ENCODE data around the gene CTPS1. TPM values are rescaled to one million over a fixed set of nuclear protein-coding genes. Genes with fewer than 3 reads are reported as not detected.

CTPS1 gene
- total RNA-seq, 1 donor from 2014 or later, result 91.4 TPM

DNA sequence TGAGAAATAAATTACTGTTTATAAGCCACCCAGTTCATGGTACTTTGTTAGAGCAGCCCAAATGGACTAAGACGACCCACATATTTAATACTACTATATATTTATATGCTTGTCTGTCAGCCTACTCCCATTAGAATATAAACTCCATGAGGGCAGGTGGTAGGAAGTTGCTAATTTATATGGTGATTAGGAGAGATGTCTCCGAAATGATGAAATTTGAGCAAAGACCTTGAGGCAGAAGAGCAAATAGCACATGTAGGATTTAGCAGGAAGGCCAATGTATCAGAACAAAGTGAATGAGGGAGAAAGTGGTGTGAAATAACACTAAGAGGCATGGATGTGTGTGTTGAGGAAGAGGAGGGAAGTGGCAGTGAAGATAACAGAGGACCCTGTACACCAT lies 52.7 kb downstream of the CTPS1 start:
- peaks cover 13% of the 10 kb centered on the region for H3K36me3 ChIP-seq (ENCODE audit: insufficient read depth, low read length)
- DNase-seq (ENCODE audit: low read depth) (no peak), FAIRE-seq (no peak)
- H3K27me3 Mint-ChIP-seq (ENCODE audit: low read depth, unreplicated experiment), result no peaks in the 10 kb centered on the region
- no peaks in the 10 kb centered on the region for H4K20me1 ChIP-seq (ENCODE audit: insufficient read depth, low read length)
- no peaks in the 10 kb centered on the region for H3K27me3 ChIP-seq (ENCODE audit: insufficient read depth, low read length)
- no peak overlapping the region for H3K9ac ChIP-seq (ENCODE audit: low read length)
- H3K27ac ChIP-seq (ENCODE audit: low read depth, low read length), result no peak overlapping the region
- H3K4me1 ChIP-seq (ENCODE audit: insufficient read depth, low read length), result no peaks in the 10 kb centered on the region
- TF ChIP-seq, protein P1, sequence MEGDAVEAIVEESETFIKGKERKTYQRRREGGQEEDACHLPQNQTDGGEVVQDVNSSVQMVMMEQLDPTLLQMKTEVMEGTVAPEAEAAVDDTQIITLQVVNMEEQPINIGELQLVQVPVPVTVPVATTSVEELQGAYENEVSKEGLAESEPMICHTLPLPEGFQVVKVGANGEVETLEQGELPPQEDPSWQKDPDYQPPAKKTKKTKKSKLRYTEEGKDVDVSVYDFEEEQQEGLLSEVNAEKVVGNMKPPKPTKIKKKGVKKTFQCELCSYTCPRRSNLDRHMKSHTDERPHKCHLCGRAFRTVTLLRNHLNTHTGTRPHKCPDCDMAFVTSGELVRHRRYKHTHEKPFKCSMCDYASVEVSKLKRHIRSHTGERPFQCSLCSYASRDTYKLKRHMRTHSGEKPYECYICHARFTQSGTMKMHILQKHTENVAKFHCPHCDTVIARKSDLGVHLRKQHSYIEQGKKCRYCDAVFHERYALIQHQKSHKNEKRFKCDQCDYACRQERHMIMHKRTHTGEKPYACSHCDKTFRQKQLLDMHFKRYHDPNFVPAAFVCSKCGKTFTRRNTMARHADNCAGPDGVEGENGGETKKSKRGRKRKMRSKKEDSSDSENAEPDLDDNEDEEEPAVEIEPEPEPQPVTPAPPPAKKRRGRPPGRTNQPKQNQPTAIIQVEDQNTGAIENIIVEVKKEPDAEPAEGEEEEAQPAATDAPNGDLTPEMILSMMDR (IDR thresholded peaks at IDR 0.05; ENCODE audit: insufficient read depth, low read depth, low read length), result no peak
- TF ChIP-seq EZH2 (IDR thresholded peaks at IDR 0.05; ENCODE audit: insufficient read depth, low read length), result no peak
- H3K27ac Mint-ChIP-seq (ENCODE audit: unreplicated experiment), result no peak overlapping the region
- no peak overlapping the region for H3K4me2 ChIP-seq (ENCODE audit: low read length)
- no peak overlapping the region for H3K4me3 ChIP-seq (ENCODE audit: insufficient read depth, low read depth, low read length)
- no peaks in the 10 kb centered on the region for H3K79me2 ChIP-seq (ENCODE audit: insufficient read depth, low read length)
- H3K9me3 Mint-ChIP-seq (ENCODE audit: unreplicated experiment), result no peaks in the 10 kb centered on the region
- no peaks in the 10 kb centered on the region for H3K9me3 ChIP-seq (ENCODE audit: insufficient read depth, low read depth, low read length)
- peaks cover 25% of the 10 kb centered on the region for H3K36me3 Mint-ChIP-seq (ENCODE audit: low read depth, unreplicated experiment)
- peaks cover 3% of the 10 kb centered on the region for H3K4me1 Mint-ChIP-seq (ENCODE audit: low read depth, unreplicated experiment)
- no peak overlapping the region for H3K4me3 Mint-ChIP-seq (ENCODE audit: unreplicated experiment)
- no peak overlapping the region for H2AFZ ChIP-seq (ENCODE audit: low read depth, low read length)

DNA sequence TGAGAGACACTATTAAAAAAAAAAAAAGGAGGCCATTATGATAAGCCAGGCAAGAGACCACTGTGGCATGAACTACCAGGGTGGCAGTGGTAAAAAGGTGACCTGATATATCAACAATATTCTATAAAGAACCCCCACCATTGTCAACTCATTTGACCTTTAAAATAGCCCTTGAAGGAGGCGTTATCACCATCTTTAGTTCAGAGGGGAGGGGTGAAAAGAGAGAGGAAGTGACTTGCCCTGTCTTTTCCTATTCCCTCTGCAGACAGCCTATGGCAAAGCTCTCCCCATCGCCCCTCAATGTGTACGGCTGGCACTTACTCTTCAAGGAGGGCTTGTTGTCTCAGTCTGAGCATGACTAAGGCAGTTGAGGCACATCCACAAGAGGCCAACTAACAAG lies 53.8 kb downstream of the CTPS1 start:
- no peak for FAIRE-seq
- Histone ChIP-seq H3K27me3 (ENCODE audit: insufficient read depth, low read length) (no peaks in the 10 kb centered on the region), H3K27ac (ENCODE audit: low read depth, low read length) (no peak overlapping the region), H3K4me3 (ENCODE audit: insufficient read depth, low read depth, low read length) (no peak overlapping the region), H3K4me2 (ENCODE audit: low read length) (no peak overlapping the region), H2AFZ (ENCODE audit: low read depth, low read length) (no peak overlapping the region), H3K36me3 (ENCODE audit: insufficient read depth, low read length) (peaks cover 11% of the 10 kb centered on the region), H3K9ac (ENCODE audit: low read length) (no peak overlapping the region), H3K4me1 (ENCODE audit: insufficient read depth, low read length) (no peaks in the 10 kb centered on the region), H3K79me2 (ENCODE audit: insufficient read depth, low read length) (no peaks in the 10 kb centered on the region), H3K9me3 (ENCODE audit: insufficient read depth, low read depth, low read length) (no peaks in the 10 kb centered on the region), H4K20me1 (ENCODE audit: insufficient read depth, low read length) (no peaks in the 10 kb centered on the region)
- Mint-ChIP-seq H3K4me1 (ENCODE audit: low read depth, unreplicated experiment) (peaks cover 3% of the 10 kb centered on the region), H3K27ac (ENCODE audit: unreplicated experiment) (no peak overlapping the region), H3K36me3 (ENCODE audit: low read depth, unreplicated experiment) (peaks cover 21% of the 10 kb centered on the region), H3K27me3 (ENCODE audit: low read depth, unreplicated experiment) (no peaks in the 10 kb centered on the region), H3K4me3 (ENCODE audit: unreplicated experiment) (no peak overlapping the region), H3K9me3 (ENCODE audit: unreplicated experiment) (no peaks in the 10 kb centered on the region)
- TF ChIP-seq EZH2 (IDR thresholded peaks at IDR 0.05; ENCODE audit: insufficient read depth, low read length), result no peak
- TF ChIP-seq, protein P1 (IDR thresholded peaks at IDR 0.05; ENCODE audit: insufficient read depth, low read depth, low read length), result no peak
- no peak for DNase-seq (ENCODE audit: low read depth)

DNA sequence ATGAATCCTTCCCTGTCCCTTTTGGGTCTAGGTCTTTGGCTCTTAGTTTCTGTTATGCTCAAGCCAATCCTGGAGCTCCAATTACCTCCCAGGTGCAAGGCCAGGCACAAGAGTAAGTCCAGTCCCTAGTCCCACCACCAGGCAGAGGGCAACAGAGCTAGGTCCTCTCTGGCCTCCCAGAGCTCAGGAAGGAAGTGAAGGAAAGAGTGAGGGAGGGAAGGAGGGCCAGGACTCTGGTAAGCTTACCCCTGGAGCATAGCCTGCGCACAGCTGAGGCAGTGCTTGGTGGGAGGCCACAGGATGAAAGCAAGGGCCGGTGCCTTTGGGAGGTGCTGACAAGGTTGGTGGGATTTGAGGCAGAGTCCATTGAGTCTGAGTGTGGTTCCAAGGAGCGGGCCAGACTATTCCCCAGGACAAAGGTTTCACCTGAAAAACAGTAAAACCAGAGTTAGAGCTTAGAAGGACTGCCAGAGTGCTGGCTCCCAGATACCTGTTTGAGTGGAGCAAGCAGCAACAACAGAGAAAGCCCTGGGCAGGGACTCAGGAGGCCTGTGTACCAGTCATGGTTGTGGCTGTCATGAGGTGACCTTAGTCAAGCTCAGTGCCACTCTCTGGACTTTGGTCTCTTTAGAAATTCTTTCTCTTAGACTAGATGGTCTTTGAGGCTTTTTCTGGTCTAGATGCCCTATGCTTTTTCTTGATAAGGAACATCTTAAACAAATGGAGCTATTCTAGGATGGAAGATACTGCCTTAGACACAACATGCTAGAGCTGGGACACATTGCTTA lies 57.8 kb downstream of the CTPS1 start:
- no peaks in the 10 kb centered on the region for H3K27me3 Mint-ChIP-seq (ENCODE audit: low read depth, unreplicated experiment)
- no peaks in the 10 kb centered on the region for H3K27me3 ChIP-seq (ENCODE audit: insufficient read depth, low read length)
- H2AFZ ChIP-seq (ENCODE audit: low read depth, low read length), result no peak overlapping the region
- H3K27ac Mint-ChIP-seq (ENCODE audit: unreplicated experiment), result no peak overlapping the region
- no peak overlapping the region for H3K9ac ChIP-seq (ENCODE audit: low read length)
- H3K4me3 Mint-ChIP-seq (ENCODE audit: unreplicated experiment), result no peak overlapping the region
- H3K4me3 ChIP-seq (ENCODE audit: insufficient read depth, low read depth, low read length), result no peak overlapping the region
- peaks cover 6% of the 10 kb centered on the region for H3K4me1 Mint-ChIP-seq (ENCODE audit: low read depth, unreplicated experiment)
- no peak overlapping the region for H3K4me2 ChIP-seq (ENCODE audit: low read length)
- H3K79me2 ChIP-seq (ENCODE audit: insufficient read depth, low read length), result no peaks in the 10 kb centered on the region
- no peak for TF ChIP-seq EZH2 (IDR thresholded peaks at IDR 0.05; ENCODE audit: insufficient read depth, low read length)
- TF ChIP-seq, protein P1 (IDR thresholded peaks at IDR 0.05; ENCODE audit: insufficient read depth, low read depth, low read length), result no peak
- no peaks in the 10 kb centered on the region for H4K20me1 ChIP-seq (ENCODE audit: insufficient read depth, low read length)
- no peak for DNase-seq (ENCODE audit: low read depth)
- H3K27ac ChIP-seq (ENCODE audit: low read depth, low read length), result no peak overlapping the region
- no peaks in the 10 kb centered on the region for H3K9me3 Mint-ChIP-seq (ENCODE audit: unreplicated experiment)
- no peaks in the 10 kb centered on the region for H3K4me1 ChIP-seq (ENCODE audit: insufficient read depth, low read length)
- H3K36me3 ChIP-seq (ENCODE audit: insufficient read depth, low read length), result peaks cover 11% of the 10 kb centered on the region
- peaks cover 14% of the 10 kb centered on the region for H3K36me3 Mint-ChIP-seq (ENCODE audit: low read depth, unreplicated experiment)
- no peak for FAIRE-seq
- no peaks in the 10 kb centered on the region for H3K9me3 ChIP-seq (ENCODE audit: insufficient read depth, low read depth, low read length)
